NCI-H187 (cell line): ENCODE results near the gene SLC17A2.
A peak's percentile ranks its signal among the peaks of the same experiment; 100 is the strongest.

Experiments used
- DNase-seq, 2 experiments: peaks; one replicate each; lab custom pipeline; 2025; lab: John Stamatoyannopoulos, UW

Gene SLC17A2

DNA sequence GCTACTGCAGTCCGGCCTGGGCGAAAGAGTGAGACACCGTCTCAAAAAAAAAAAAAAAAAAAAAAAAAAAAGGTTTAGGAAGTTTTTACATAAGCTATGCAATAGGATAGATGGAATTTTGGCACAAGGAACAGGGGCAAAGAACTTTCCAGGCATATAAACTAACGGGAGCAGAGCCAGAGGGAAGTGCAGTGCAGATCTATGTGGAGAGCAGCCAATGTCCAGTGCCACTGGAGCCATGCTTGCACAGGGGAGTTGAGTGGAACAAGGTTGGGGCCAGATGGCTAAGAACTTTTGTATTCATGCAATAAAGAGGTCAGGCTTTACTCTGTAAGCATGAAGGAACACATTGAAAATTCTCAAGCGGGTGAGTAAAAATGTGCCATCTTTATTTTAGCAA, 10.8 kb downstream of the SLC17A2 start:
- DNase-seq: no peak

GRCh38 chr6:25918083-25918683, 12.3 kb downstream of the SLC17A2 start:
- DNase-seq: no peak

DNA sequence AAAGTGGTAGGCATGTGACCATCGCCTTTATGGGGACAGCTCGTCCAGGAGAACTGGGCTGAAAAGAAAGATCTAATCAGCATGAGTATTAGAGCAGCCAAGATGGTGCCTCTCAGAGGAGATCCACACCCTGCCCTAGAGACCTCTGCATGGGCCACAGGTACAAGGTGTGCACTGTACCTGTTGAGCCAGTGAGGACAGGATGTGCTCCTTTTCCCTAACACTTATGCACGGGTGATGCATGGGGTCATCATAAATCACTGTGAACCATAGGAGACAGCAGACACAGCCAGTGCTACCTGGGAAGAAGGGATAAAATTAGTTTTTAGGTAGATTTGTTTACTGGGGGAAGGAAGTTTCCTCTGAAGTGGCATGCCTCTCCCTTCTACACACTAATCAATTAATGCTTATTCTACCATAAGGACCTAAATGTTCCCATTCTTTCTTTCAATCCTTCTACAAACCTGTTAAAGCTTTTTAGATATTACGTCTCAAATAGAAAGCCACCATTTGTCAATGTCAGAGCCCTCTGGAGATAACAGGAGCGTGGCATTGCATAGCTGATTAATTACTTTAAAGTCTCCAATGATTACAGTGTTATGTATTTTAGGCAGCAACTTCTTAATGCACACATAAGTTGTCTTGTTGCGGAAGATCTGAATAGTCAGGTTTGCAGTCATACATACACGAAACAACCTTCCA, 13.6 kb downstream of the SLC17A2 start:
- DNase-seq: no peak

- no peak for DNase-seq
Observed at GRCh38 chr6:25916330-25916729, 14.2 kb downstream of the SLC17A2 start.

- no peak for DNase-seq
Observed at GRCh38 chr6:25913741-25914140, 16.8 kb downstream of the SLC17A2 start.

- DNase-seq: no peak
Observed at GRCh38 chr6:25911351-25911750, 19.1 kb downstream of the SLC17A2 start.

DNA sequence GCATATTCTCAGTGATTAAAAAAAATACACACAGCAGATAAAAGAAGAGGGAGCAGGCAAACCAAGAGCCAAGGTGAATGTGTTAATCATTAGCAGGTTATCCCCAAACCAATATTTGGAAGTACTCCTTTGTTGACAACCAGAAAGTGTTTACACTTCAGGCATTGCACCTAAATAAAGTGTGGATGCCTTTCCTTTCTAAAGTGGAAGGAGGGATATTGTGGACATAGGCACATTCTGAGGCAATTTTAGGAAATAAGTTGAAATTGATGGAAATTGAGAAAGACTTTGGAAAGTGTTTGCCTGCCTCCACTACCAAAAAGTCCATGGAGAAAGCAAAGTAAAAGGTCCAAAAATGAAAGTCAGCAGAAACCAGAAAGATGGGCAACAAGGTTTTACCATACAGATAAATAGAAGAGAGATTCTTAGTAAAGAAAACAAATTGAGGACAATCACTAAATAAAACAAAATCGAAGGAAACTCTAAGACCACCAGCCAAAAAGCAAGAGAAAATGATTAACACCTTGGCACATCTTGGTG, 22.9 kb downstream of the SLC17A2 start:
- no peak for DNase-seq

GRCh38 chr6:25903467-25904099, 26.9 kb downstream of the SLC17A2 start:
- DNase-seq: no peak

DNA sequence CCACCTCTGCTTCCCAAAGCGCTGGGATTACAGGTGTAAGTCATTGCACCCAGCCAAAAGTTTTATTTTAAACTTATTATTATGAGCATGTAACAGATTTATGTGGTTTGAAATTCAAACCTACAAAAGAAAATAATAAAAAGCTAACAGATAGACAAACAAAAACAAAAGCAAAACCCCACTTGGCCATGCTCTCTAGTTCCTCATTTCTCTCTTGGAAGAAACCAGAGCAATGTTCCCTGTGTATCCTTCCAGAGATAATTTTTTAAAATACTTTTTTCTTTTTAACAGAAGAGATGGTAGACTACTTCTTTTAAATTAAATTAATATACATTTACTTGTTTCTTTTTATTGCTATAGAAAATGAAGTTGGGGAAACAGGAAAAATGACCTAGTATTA, 28.4 kb downstream of the SLC17A2 start:
- no peak for DNase-seq

GRCh38 chr6:25900843-25901242, 29.6 kb downstream of the SLC17A2 start:
- DNase-seq: no peak

DNA sequence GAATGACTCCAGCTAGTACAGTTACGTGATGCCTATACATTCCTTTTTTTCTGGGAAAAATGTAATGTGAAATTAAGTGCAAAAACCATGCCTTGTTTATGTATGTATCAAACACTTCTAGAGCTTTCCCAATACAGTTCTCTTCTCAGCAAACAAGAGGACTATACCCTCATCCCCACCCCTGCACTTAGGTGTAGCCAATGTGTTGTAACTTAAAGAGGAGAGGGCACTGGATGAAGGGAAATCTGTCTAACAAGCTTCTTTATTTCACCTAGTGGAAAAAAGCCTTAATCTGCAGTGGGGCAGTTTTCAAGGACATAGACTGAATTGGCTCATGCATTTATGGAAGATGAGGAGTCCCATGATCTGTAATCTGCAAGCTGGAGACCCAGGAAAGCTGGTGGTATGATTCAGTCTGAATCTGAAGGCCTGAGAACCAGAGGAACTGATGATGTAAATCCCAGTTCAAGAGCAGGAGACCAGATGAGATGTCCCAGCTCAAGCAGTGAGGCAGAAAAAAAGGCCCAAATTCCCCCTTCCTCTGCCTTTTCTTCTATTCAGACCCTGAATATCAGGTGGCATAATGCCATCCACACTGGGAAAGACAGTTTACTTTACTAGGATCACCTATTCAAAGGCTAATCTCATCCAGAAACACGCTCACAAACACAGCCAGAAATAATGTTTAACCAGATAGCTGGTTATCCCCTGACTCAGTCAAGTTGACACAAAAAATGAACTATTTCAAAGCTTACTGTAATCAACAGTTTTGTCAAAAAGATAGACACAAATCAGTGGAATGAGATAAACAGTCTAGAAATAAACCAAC, 30.7 kb downstream of the SLC17A2 start:
- DNase-seq: no peak

DNA sequence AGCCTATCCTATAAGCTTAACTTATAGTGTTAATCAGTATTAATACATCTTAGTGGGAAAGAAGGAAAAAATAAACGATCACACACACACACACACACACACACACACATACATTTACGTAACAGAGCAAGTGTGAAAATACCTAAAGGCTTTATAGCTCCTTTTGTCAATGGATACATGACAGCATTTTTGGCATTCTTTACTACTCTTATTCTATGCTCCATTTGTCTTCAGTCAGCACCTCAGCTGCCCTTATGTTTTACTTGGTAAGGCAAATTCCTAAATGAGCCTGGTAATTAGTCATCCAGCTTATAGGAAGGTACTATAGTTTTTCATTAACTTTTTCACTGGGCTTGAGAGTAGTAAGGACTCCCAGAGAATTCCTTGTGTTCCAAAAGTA, 31.4 kb downstream of the SLC17A2 start:
- DNase-seq: no peak

DNA sequence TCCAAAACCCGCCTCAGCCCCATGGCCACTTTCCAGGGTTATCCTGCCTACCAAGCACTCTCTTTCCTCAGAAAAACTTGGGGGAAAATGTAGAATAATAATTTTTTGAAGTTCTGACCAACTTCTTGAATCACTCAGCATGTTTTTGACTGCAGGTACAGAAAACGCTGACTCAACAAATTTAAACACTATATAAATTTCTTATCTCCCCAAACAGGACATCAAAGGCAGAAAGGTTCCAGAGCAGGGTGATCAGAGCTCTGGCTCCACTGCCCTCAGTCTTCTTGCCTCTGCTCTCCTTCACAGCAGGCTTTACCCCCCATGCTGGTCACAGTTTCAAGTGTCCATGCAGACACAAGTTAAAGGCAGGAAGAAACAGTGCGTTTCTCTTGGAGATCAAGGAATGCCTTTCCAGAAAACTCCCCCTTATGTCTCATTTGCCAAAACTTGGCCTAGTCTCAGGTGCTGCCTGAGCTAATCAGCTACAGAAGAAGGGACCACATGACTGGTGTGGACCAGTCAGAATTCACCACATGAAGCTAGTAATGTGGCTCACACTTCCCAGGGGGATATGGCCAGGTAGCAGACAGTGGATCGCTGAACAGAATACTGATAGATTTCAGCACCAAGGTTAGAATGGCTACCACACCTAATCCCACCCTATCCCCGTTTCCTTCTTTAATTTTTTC, 32.1 kb downstream of the SLC17A2 start:
- no peak for DNase-seq

DNA sequence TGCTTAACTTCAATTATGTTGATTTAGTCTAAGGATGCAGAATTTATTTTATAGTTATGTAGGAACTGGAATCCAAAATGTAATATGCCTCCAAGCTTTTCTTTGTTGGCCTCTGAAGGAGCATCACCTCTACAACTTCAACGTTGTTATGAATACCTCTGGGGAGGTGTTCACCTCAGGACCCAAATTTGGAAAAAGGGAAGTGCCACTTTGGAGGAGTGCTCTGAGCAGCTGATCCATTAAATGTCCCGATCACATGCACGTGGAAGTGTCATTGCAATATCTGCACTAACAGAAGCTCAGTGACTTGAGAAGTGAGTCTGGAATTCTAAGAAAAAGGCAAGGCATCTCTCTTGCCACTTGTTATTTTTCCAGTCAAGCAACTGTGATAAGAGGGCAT, 34.2 kb downstream of the SLC17A2 start:
- DNase-seq: no peak

- no peak for DNase-seq
Observed at GRCh38 chr6:25895771-25896170, 34.7 kb downstream of the SLC17A2 start.

DNA sequence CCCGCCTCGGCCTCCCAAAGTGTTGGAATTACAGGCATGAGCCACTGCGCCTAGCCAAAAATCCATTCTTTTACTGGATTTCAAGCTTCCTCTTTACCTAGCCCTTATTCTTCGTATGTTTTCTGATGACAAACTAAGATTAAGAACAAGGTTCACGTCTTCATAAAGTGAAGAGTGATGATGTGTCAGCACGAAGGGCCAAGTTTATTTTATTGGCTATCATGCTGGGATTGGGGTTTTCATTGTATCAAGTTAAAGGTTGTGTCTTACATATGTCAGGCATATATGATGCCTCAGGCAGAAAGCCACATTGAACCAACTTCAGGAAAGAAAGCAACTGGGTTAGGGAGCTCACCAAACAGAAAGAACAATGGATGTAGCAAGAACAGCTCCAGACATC, 36.7 kb downstream of the SLC17A2 start:
- no peak for DNase-seq

DNA sequence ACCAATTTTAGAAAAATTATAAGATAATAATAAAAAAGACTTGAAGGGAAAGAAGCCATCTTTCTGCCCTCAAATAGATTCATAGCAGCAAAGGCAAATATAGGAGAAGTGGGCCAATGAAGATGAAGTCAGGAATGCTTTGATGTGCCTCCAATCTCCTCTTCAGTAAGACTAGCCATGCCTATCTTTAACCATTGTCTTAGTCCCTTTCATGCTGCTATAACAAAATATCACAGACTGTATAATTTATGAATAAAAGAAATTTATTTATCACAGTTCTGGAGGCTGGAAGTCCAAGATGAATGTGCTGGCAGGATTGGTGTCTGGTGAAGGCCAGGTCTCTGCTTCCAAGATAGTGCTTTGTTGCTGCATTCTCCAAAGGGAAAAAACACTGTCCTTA, 37.6 kb downstream of the SLC17A2 start:
- DNase-seq: no peak

DNA sequence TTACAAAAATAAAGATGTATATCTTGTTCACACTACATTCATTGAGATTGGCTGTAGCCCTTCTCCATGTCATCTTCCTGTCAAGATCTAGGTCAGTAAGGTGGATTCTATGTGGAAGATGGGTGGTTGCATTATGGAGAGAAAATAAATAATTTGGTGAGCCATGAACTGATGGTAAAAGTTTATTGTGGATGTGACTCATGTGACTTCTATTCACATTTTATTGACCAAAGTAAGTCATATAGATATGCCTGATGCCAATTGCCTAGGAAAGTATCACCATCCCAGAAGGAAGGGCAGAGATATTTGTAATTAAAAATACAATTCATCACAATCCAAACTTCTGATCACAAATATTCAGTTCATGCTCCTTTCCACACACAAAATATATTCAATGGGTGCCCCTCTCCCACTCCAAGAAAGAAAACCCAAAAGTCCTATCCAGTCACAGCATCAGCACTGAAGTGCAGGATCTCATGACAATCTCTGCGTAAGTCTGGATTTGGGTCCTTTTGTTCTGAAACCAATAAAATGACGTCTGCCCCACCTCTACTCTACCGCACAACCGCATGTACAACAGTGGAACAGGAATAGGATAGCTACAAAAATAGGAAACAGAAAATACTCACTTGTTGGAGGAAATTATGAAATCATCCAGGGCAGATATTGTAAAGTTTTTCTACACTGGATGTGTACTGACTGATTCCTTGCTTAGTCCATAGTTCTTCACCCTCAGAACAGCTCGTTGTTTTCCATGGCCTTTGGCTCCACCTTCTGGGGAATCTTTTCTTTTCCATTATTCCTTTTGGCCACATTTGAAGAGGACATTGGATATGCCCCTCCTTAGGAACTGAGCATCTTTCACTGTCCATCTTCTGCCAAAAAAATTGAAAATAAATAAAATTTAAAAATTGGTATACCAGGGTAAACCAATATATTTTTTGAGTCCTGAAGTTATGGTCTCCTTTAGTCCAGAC, 40.3 kb downstream of the SLC17A2 start:
- DNase-seq: peak in 1 of 2 experiments; percentile 34

GRCh38 chr6:25888626-25889025, 41.9 kb downstream of the SLC17A2 start:
- DNase-seq: no peak

DNA sequence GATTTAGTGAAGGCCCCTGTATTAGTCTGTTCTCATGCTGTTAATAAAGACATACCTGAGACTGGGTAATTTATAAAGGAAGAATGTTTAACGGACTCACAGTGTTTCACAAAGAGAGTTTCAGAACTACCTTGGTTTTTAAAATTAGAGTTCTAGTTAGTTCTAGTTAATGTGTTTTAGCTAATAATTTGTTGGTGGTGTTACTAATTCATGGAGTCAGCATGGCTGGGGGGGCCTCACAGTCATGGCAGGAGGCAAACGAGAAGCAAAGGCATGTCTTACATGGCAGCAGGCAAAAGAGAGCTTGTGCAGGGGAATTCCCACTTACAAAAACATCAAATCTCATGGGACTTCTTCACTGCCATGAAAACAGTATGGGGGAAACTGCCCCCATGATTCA, 44.4 kb downstream of the SLC17A2 start:
- no peak for DNase-seq

GRCh38 chr6:25883991-25884390, 46.5 kb downstream of the SLC17A2 start:
- DNase-seq: no peak
